ENCODE measurements around the gene KLHL30.
"Not testable (repeated sequence)": the region's sequence is repeated elsewhere in the genome, so short reads cannot be mapped to it uniquely, and the experiment has no call there.

The KLHL30 gene

GRCh38 chr2:238165288-238165921, 26.9 kb downstream of the KLHL30 start:
- DNase-seq = no peak

GRCh38 chr2:238166391-238167343, 28.2 kb downstream of the KLHL30 start:
- no peak for DNase-seq

- DNase-seq = no peak
Observed at GRCh38 chr2:238167344-238167715, 28.9 kb downstream of the KLHL30 start.

- DNase-seq = no peak
Observed at GRCh38 chr2:238167761-238168160, 29.3 kb downstream of the KLHL30 start.

- no peak for DNase-seq
Observed at GRCh38 chr2:238168196-238169047, 30.0 kb downstream of the KLHL30 start.

- DNase-seq = no peak
Observed at GRCh38 chr2:238169048-238169707, 30.7 kb downstream of the KLHL30 start.

- no peak for DNase-seq
Observed at GRCh38 chr2:238169708-238170251, 31.3 kb downstream of the KLHL30 start.

GRCh38 chr2:238170386-238171071, 32.1 kb downstream of the KLHL30 start:
- DNase-seq = no peak

GRCh38 chr2:238171072-238171431, 32.6 kb downstream of the KLHL30 start:
- not testable (repeated sequence) for DNase-seq

- no peak for DNase-seq
Observed at GRCh38 chr2:238171575-238172187, 33.2 kb downstream of the KLHL30 start.

- no peak for DNase-seq
Observed at GRCh38 chr2:238172439-238172838, 34.0 kb downstream of the KLHL30 start.

GRCh38 chr2:238173692-238174091, 35.2 kb downstream of the KLHL30 start:
- no peak for DNase-seq

GRCh38 chr2:238174291-238174690, 35.8 kb downstream of the KLHL30 start:
- DNase-seq = no peak

- no peak for DNase-seq
Observed at GRCh38 chr2:238174701-238175100, 36.2 kb downstream of the KLHL30 start.

- no peak for DNase-seq
Observed at GRCh38 chr2:238176613-238177012, 38.1 kb downstream of the KLHL30 start.

- no peak for DNase-seq
Observed at GRCh38 chr2:238180554-238180953, 42.1 kb downstream of the KLHL30 start.

- no peak for DNase-seq
Observed at GRCh38 chr2:238182362-238182761, 43.9 kb downstream of the KLHL30 start.

GRCh38 chr2:238183821-238184220, 45.4 kb downstream of the KLHL30 start:
- no peak for DNase-seq

- no peak for DNase-seq
Observed at GRCh38 chr2:238187618-238188548, 49.4 kb downstream of the KLHL30 start.

GRCh38 chr2:238190445-238190844, 52.0 kb downstream of the KLHL30 start:
- DNase-seq = no peak

Measured in activated CD4-positive, CD25-positive, alpha-beta regulatory T cell (primary cell).